WTC11 (cell line): ENCODE results near the gene DIDO1. TPM values are rescaled to one million over a fixed set of nuclear protein-coding genes. Genes with fewer than 3 reads are reported as not detected.
A peak's percentile ranks its signal among the peaks of the same experiment; 100 is the strongest.

Experiments used
- ATAC-seq: fragments of 200-7000 bp; cut with Tn5 transposase; 2 replicates; pipeline ENCODE4 v1.10.0; 2021; ENCODE audit warnings: mild to moderate bottlenecking, moderate library complexity
- CTCF ChIA-PET: fragments of 300-600 bp; sonication (Branson Sonifier 250); formaldehyde crosslinking; loops from one replicate; lab custom pipeline; 2021; ENCODE audit warnings: antibody characterized with exemption; lab: Charles Lee
- POLR2A ChIA-PET: fragments of 350-600 bp; sonication (Branson Sonifier 250); formaldehyde crosslinking; loops from one replicate; lab custom pipeline; 2021; ENCODE audit warnings: antibody characterized with exemption; lab: Charles Lee
- DNase-seq: peaks from one replicate; pipeline ENCODE4 v3.0.0; 2021; ENCODE audit warnings: low spot score
- H3K27ac Mint-ChIP-seq: 2 replicates; pipeline ENCODE4 v1.8.0; 2021; ENCODE audit warnings: mixed read lengths
- H3K27me3 Mint-ChIP-seq: 2 replicates; pipeline ENCODE4 v1.8.0; 2021; ENCODE audit warnings: low read depth, mild to moderate bottlenecking, moderate library complexity, mixed read lengths
- H3K36me3 Mint-ChIP-seq: 2 replicates; pipeline ENCODE4 v1.8.0; 2021; ENCODE audit warnings: mixed read lengths
- H3K4me1 Mint-ChIP-seq: 2 replicates; pipeline ENCODE4 v1.8.0; 2022; ENCODE audit warnings: mixed read lengths
- H3K4me3 Mint-ChIP-seq: 2 replicates; pipeline ENCODE4 v1.8.0; 2021; ENCODE audit warnings: mild to moderate bottlenecking, moderate library complexity, mixed read lengths
- H3K9me3 Mint-ChIP-seq: 2 replicates; pipeline ENCODE4 v1.8.0; 2021; ENCODE audit warnings: mixed read lengths
- CREM ChIP-seq: sonication (generic); formaldehyde crosslinking; IDR thresholded peaks from 2 replicates; pipeline ENCODE4 v1.8.1; 2022; ENCODE audit warnings: mild to moderate bottlenecking, missing genetic modification reagents, moderate library complexity
- CTCF ChIP-seq: fragments of 200-600 bp; IDR thresholded peaks from 2 replicates; pipeline ENCODE4 v1.8.0; 2022; ENCODE audit warnings: antibody characterized with exemption
- E2F4 ChIP-seq: sonication (generic); formaldehyde crosslinking; IDR thresholded peaks from 2 replicates; pipeline ENCODE4 v1.8.1; 2022; ENCODE audit warnings: low read depth, mild to moderate bottlenecking, moderate library complexity, missing genetic modification reagents, borderline replicate concordance
- ELF4 ChIP-seq: sonication (generic); formaldehyde crosslinking; IDR thresholded peaks from 2 replicates; pipeline ENCODE4 v1.8.1; 2022; ENCODE audit warnings: low read depth, mild to moderate bottlenecking, moderate library complexity, missing genetic modification reagents
- ERG ChIP-seq: fragments of 250-450 bp; sonication (Bioruptor Pico); IDR thresholded peaks from 2 replicates; pipeline ENCODE4 v1.8.0; 2021; ENCODE audit warnings: mild to moderate bottlenecking
- ETV6 ChIP-seq: sonication (generic); formaldehyde crosslinking; IDR thresholded peaks from 2 replicates; pipeline ENCODE4 v1.8.1; 2022; ENCODE audit warnings: mild to moderate bottlenecking, missing genetic modification reagents
- FOXP1 ChIP-seq: sonication (generic); formaldehyde crosslinking; IDR thresholded peaks from 2 replicates; pipeline ENCODE4 v1.8.0; 2022; ENCODE audit warnings: missing genetic modification reagents, mild to moderate bottlenecking, moderate library complexity, borderline replicate concordance
- GABPB1 ChIP-seq: sonication (generic); formaldehyde crosslinking; IDR thresholded peaks from 2 replicates; pipeline ENCODE4 v1.8.1; 2023; ENCODE audit warnings: mild to moderate bottlenecking, missing genetic modification reagents
- GRHL2 ChIP-seq: fragments of 250-450 bp; sonication (Bioruptor Pico); IDR thresholded peaks from 2 replicates; pipeline ENCODE4 v1.8.0; 2022; ENCODE audit warnings: mild to moderate bottlenecking, moderate library complexity; ENCODE audit not compliant: insufficient replicate concordance, severe bottlenecking
- IRF2 ChIP-seq: sonication (generic); formaldehyde crosslinking; IDR thresholded peaks from 2 replicates; pipeline ENCODE4 v1.8.0; 2022; ENCODE audit warnings: low read depth, missing genetic modification reagents, borderline replicate concordance
- KAT7 ChIP-seq: sonication (generic); formaldehyde crosslinking; IDR thresholded peaks from 2 replicates; pipeline ENCODE4 v1.8.1; 2023; ENCODE audit warnings: missing genetic modification reagents, mild to moderate bottlenecking, borderline replicate concordance
- MAX ChIP-seq: sonication (generic); formaldehyde crosslinking; IDR thresholded peaks from 2 replicates; pipeline ENCODE4 v1.8.0; 2022; ENCODE audit warnings: mild to moderate bottlenecking, missing genetic modification reagents
- NFE2L1 ChIP-seq: sonication (generic); formaldehyde crosslinking; IDR thresholded peaks from 2 replicates; pipeline ENCODE4 v1.8.1; 2023; ENCODE audit warnings: missing genetic modification reagents
- NR2C2 ChIP-seq: sonication (generic); formaldehyde crosslinking; IDR thresholded peaks from 2 replicates; pipeline ENCODE4 v1.8.0; 2022; ENCODE audit warnings: mild to moderate bottlenecking, missing genetic modification reagents
- NR3C1 ChIP-seq: sonication (generic); formaldehyde crosslinking; conservative IDR thresholded peaks from 2 replicates; pipeline ENCODE4 v1.8.1; 2023; ENCODE audit warnings: low read depth, mild to moderate bottlenecking, missing genetic modification reagents
- OVOL2 ChIP-seq: fragments of 250-450 bp; sonication (Bioruptor Pico); IDR thresholded peaks from 2 replicates; pipeline ENCODE4 v1.9.0; 2021; ENCODE audit warnings: mild to moderate bottlenecking, borderline replicate concordance
- SP1 ChIP-seq: sonication (generic); formaldehyde crosslinking; conservative IDR thresholded peaks from 2 replicates; pipeline ENCODE4 v1.8.1; 2022; ENCODE audit warnings: missing genetic modification reagents
- TCF7 ChIP-seq: sonication (generic); formaldehyde crosslinking; IDR thresholded peaks from 2 replicates; pipeline ENCODE4 v1.8.0; 2022; ENCODE audit warnings: mild to moderate bottlenecking, low read depth, missing genetic modification reagents, moderate library complexity
- TEAD1 ChIP-seq: sonication (generic); formaldehyde crosslinking; IDR thresholded peaks from 2 replicates; pipeline ENCODE4 v1.8.0; 2022; ENCODE audit warnings: mild to moderate bottlenecking, missing genetic modification reagents
- USF2 ChIP-seq: sonication (generic); formaldehyde crosslinking; IDR thresholded peaks from 2 replicates; pipeline ENCODE4 v1.8.1; 2023; ENCODE audit warnings: mild to moderate bottlenecking, missing genetic modification reagents, moderate library complexity
- ZBTB21 ChIP-seq: sonication (generic); formaldehyde crosslinking; IDR thresholded peaks from 2 replicates; pipeline ENCODE4 v1.8.1; 2023; ENCODE audit warnings: mild to moderate bottlenecking, missing genetic modification reagents, borderline replicate concordance
- ZNF121 ChIP-seq: sonication (generic); formaldehyde crosslinking; IDR thresholded peaks from 2 replicates; pipeline ENCODE4 v1.8.0; 2023; ENCODE audit warnings: missing genetic modification reagents
- ZNF138 ChIP-seq: sonication (generic); formaldehyde crosslinking; conservative IDR thresholded peaks from 2 replicates; pipeline ENCODE4 v1.8.1; 2022; ENCODE audit warnings: mild to moderate bottlenecking, moderate library complexity, missing genetic modification reagents
- ZNF396 ChIP-seq: fragments of 250-450 bp; sonication (Bioruptor Pico); IDR thresholded peaks from 2 replicates; pipeline ENCODE4 v1.8.0; 2021; ENCODE audit warnings: mild to moderate bottlenecking, moderate library complexity, borderline replicate concordance
- total RNA-seq: library from RNA; stranded (reverse); gene quantifications from 3 replicates; pipeline ENCODE4 v1.2.3, GENCODE V29; 2021
- TF ChIP-seq, protein P1 (sequence below): sonication (generic); formaldehyde crosslinking; IDR thresholded peaks from 2 replicates; pipeline ENCODE4 v1.8.0; 2022; ENCODE audit warnings: missing genetic modification reagents
- TF ChIP-seq, protein P2 (sequence below): fragments of 250-450 bp; sonication (Bioruptor Pico); IDR thresholded peaks from 2 replicates; pipeline ENCODE4 v1.9.0; 2021; ENCODE audit warnings: mild to moderate bottlenecking

DIDO1 gene
- total RNA-seq, 1 experiment from 2014 or later = 87.3 TPM

DNA sequence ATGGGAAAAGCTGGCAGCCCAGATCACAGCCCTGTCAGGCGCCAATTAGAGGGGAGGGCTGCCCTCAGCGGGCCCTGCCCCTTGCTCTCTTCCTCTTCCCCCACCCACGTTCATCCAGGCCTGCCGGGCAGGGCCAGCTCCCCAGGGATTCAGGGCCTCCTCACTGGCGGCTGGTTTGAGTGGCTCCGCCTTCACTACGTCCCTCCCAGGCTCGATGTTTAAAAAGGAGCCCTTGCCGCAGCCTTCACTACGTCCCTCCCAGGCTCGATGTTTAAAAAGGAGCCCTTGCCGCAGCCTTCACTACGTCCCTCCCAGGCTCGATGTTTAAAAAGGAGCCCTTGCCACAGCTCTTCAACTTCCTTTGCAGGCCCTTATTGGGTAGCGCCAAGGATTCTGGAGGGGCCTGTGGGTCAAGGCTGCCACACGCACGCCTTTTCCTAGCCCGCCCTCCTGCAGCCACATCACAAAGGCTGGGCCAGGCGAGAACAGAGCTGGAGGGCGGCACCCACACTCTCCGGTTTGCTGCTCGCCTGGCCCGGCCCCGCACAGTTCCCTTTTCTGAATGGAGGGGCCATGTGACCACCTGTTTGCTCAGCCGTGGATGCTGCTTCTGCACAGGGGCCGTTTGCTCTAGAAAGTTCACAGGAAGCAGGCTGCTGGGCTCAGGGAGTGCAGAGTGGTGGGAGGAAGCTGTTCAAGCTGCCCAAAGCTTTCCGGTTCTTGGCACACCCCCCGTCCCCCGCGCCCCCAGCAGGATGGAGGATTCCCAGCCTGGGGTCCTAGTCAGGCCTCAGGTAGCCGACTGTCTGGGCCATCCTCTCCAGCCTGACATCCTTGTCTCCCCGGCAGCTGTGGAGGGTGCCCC is 27.8 kb upstream of the DIDO1 start:
- H3K36me3 Mint-ChIP-seq = peaks cover 19% of the 10 kb centered on the region
- H3K4me1 Mint-ChIP-seq = peaks cover 17% of the 10 kb centered on the region
- H3K27ac Mint-ChIP-seq = peak overlapping the region; percentile 84
- ChIA-PET CTCF (interaction anchor here (0.6 to 3.7 kb wide), 19 partner anchors 11 to 269 kb away, joined by 3 to 24 read pairs (median 5); partner anchors contain the start of gene BHLHE23), POLR2A (interaction anchor here (0.7 to 1.1 kb wide), 2 partner anchors 17 to 138 kb away, joined by 3 to 4 read pairs; no protein-coding TSS in a partner anchor)
- H3K4me3 Mint-ChIP-seq = peak overlapping the region; percentile 65
- H3K27me3 Mint-ChIP-seq = no peaks in the 10 kb centered on the region
- DNase-seq (peak; percentile 53), ATAC-seq (peak; percentile 61)
- no peaks in the 10 kb centered on the region for H3K9me3 Mint-ChIP-seq
- TF ChIP-seq, protein P1, sequence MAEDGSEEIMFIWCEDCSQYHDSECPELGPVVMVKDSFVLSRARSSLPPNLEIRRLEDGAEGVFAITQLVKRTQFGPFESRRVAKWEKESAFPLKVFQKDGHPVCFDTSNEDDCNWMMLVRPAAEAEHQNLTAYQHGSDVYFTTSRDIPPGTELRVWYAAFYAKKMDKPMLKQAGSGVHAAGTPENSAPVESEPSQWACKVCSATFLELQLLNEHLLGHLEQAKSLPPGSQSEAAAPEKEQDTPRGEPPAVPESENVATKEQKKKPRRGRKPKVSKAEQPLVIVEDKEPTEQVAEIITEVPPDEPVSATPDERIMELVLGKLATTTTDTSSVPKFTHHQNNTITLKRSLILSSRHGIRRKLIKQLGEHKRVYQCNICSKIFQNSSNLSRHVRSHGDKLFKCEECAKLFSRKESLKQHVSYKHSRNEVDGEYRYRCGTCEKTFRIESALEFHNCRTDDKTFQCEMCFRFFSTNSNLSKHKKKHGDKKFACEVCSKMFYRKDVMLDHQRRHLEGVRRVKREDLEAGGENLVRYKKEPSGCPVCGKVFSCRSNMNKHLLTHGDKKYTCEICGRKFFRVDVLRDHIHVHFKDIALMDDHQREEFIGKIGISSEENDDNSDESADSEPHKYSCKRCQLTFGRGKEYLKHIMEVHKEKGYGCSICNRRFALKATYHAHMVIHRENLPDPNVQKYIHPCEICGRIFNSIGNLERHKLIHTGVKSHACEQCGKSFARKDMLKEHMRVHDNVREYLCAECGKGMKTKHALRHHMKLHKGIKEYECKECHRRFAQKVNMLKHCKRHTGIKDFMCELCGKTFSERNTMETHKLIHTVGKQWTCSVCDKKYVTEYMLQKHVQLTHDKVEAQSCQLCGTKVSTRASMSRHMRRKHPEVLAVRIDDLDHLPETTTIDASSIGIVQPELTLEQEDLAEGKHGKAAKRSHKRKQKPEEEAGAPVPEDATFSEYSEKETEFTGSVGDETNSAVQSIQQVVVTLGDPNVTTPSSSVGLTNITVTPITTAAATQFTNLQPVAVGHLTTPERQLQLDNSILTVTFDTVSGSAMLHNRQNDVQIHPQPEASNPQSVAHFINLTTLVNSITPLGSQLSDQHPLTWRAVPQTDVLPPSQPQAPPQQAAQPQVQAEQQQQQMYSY (CRISPR knock-in tag) = no peak
- TF ChIP-seq NFE2L1 (CRISPR knock-in tag) (no peak), MAX (CRISPR knock-in tag) (peak; percentile 84), FOXP1 (CRISPR knock-in tag) (no peak), ZBTB21 (CRISPR knock-in tag) (no peak), ELF4 (CRISPR knock-in tag) (no peak), OVOL2 (CRISPR knock-in tag) (no peak), ZNF396 (CRISPR knock-in tag) (no peak), SP1 (CRISPR knock-in tag) (no peak), ZNF138 (peak; percentile 16; the same call in 1 of the 2 replicates), TEAD1 (CRISPR knock-in tag) (peak; percentile 46; the same call in 1 of the 2 replicates), USF2 (peak; percentile 85), E2F4 (CRISPR knock-in tag) (no peak), NR3C1 (CRISPR knock-in tag) (no peak), CTCF (no peak), NR2C2 (CRISPR knock-in tag) (no peak), GRHL2 (CRISPR knock-in tag) (no peak), ZNF121 (CRISPR knock-in tag) (no peak), GABPB1 (peak; percentile 89), ERG (CRISPR knock-in tag) (no peak), CREM (CRISPR knock-in tag) (no peak), TCF7 (CRISPR knock-in tag) (no peak), KAT7 (CRISPR knock-in tag) (no peak), ETV6 (CRISPR knock-in tag) (no peak), IRF2 (CRISPR knock-in tag) (no peak)
- TF ChIP-seq, protein P2, sequence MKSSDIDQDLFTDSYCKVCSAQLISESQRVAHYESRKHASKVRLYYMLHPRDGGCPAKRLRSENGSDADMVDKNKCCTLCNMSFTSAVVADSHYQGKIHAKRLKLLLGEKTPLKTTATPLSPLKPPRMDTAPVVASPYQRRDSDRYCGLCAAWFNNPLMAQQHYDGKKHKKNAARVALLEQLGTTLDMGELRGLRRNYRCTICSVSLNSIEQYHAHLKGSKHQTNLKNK = no peak
